Stomach smooth muscle (tissue), 2 donors: ENCODE measurements around the gene LDB1.

Experiments
- H3K27ac ChIP-seq: one replicate; pipeline ENCODE4 v1.7.0; 2013; ENCODE audit warnings: mild to moderate bottlenecking, low read length, inconsistent platforms
- H3K27me3 ChIP-seq, 2 donors: one replicate each; pipeline ENCODE4 v1.7.0; 2013; ENCODE audit warnings: low read length in 2 of 2; ENCODE audit not compliant: insufficient read depth in 2 of 2, control insufficient read depth in 1 of 2
- H3K36me3 ChIP-seq, 2 donors: one replicate each; pipeline ENCODE4 v1.7.0; 2013; ENCODE audit warnings: low read length in 2 of 2; ENCODE audit not compliant: control insufficient read depth in 2 of 2, insufficient read depth in 2 of 2
- H3K4me1 ChIP-seq: one replicate; pipeline ENCODE4 v1.7.0; 2013; ENCODE audit warnings: low read length; ENCODE audit not compliant: control insufficient read depth, insufficient read depth
- H3K4me3 ChIP-seq, 2 donors: one replicate each; pipeline ENCODE4 v1.7.0; 2013; ENCODE audit warnings: low read length in 2 of 2
- H3K9ac ChIP-seq, 2 donors: one replicate each; pipeline ENCODE4 v1.7.0; 2013; ENCODE audit warnings: low read length in 2 of 2, mild to moderate bottlenecking in 1 of 2
- H3K9me3 ChIP-seq, 2 donors: one replicate each; pipeline ENCODE4 v1.7.0; 2013; ENCODE audit warnings: low read length in 2 of 2; ENCODE audit not compliant: control insufficient read depth in 2 of 2
- donor health status: healthy.
- donor health status: Pancreatic carcinoma.

LDB1 gene, protein sequence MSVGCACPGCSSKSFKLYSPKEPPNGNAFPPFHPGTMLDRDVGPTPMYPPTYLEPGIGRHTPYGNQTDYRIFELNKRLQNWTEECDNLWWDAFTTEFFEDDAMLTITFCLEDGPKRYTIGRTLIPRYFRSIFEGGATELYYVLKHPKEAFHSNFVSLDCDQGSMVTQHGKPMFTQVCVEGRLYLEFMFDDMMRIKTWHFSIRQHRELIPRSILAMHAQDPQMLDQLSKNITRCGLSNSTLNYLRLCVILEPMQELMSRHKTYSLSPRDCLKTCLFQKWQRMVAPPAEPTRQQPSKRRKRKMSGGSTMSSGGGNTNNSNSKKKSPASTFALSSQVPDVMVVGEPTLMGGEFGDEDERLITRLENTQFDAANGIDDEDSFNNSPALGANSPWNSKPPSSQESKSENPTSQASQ

DNA sequence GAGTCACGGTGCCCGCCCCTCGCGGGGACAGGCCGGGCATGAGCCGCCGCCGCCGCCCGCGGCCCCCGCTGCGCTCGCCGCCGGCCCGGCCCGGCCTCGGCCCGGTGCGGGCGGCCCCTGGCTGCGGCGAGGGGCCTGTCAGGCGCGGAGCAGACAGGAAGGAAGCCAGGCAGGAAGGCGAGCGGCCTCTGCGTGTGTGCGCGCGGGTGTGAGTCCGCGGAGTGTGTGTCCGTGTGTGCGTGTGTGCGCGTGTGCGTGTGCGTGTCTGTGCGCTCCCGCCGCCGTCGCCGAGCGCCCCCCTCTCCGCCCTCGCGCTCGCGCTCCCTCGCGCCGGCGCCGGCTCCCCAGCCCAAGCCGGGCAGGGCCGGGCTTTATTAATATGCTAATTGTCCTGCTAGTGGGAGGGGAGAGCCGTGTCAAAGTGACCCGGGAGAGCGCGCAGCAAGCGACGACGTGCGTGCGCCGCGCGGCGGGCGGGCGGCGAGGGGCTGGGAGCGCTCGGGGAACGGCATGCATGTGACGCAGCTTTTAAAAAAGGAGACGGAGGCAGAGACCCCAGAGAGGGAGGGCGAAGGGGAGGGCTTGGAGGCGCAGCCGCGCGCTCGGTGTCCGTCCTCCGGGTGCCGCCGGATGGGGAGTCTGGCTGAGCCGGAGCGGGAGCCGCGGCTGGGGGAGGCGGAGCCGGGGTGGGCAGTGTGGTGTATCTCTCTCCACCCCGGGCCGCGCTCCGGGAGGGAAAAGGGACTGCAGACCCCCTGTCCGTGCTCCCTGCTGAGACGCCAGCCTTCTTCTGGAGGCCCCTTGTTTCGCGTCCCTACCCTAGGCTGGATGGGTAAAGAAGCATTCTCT is at the start of gene LDB1:
LDB1 (minus strand) TSS at position 227 of the 849 bp plus-strand sequence. CDS start 258 bp downstream, outside the sequence.
- Histone ChIP-seq H3K4me1 (peaks cover 57% of the 10 kb centered on the region), H3K36me3 (no peaks in the 10 kb centered on the region), H3K9me3 (no peaks in the 10 kb centered on the region), H3K27ac (peak within 1 kb of the TSS; percentile 99), H3K4me3 (peak within 1 kb of the TSS; percentile 90 to 95), H3K9ac (peak within 1 kb of the TSS; percentile 92 to 98), H3K27me3 (no peaks in the 10 kb centered on the region)

GRCh38 chr10:102167861-102168260 is 47.7 kb upstream of the LDB1 start:
- Histone ChIP-seq H3K9ac (no peak overlapping the region), H3K4me1 (no peaks in the 10 kb centered on the region), H3K27me3 (no peaks in the 10 kb centered on the region), H3K36me3 (peaks cover 10 to 12% of the 10 kb centered on the region in 2 donors), H3K4me3 (no peak overlapping the region), H3K27ac (no peak overlapping the region), H3K9me3 (no peaks in the 10 kb centered on the region)

GRCh38 chr10:102163342-102163989 is 43.3 kb upstream of the LDB1 start:
- Histone ChIP-seq H3K4me1 (no peaks in the 10 kb centered on the region), H3K36me3 (peaks cover 48 to 51% of the 10 kb centered on the region in 2 donors)

DNA sequence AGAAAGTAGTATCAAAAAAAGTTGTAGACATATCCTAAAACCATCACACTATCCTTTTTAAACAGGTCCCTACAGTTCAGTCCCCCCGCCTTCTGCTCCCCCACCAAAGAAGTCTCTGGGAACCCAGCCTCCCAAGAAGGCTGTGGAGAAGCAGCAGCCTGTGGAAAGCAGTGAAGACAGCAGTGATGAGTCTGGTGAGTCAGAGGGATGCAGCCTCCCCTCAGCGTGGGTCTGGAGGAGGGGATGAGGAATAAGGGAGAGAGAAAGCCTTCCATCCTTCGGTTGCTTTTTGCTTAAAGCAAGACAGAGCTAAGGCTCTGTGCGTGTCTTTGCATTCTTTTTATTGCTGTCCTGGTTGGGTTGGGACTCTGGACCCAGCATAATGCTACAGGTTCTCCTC is 39.7 kb upstream of the LDB1 start:
- no peak overlapping the region for H3K4me3 ChIP-seq
- H3K4me1 ChIP-seq = no peaks in the 10 kb centered on the region
- no peak overlapping the region for H3K9ac ChIP-seq
- peaks cover 63 to 66% of the 10 kb centered on the region in 2 donors for H3K36me3 ChIP-seq
- H3K27ac ChIP-seq = no peak overlapping the region
- H3K27me3 ChIP-seq = no peaks in the 10 kb centered on the region
- no peaks in the 10 kb centered on the region for H3K9me3 ChIP-seq

More at GRCh38 chr10:102163342-102163989, 43.3 kb upstream of the LDB1 start:
- H3K9ac ChIP-seq = no peak overlapping the region
- H3K4me3 ChIP-seq = no peak overlapping the region
- H3K27ac ChIP-seq = no peak overlapping the region
- no peaks in the 10 kb centered on the region for H3K9me3 ChIP-seq
- no peaks in the 10 kb centered on the region for H3K27me3 ChIP-seq

DNA sequence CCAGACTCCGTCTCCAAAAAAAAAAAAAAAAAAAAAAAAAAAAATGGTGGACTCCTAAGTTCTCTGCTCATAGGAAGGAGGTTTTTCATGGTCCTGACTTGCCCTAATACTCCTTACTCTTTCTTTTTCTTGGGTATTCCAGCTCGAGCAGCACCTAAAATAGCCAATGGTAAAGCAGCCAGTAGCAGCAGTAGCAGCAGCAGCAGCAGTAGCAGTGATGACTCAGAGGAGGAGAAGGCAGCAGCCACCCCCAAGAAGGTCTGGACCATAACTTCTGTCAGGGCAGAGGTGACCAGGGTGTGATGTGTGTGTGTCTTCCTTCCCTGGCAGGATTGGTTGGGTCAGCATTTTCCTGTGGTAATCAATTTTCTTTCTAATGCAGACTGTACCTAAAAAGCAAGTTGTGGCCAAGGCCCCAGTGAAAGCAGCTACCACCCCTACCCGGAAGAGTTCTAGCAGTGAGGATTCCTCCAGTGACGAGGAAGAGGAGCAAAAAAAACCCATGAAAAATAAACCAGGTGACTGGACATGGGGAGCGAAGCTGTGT is 39.0 kb upstream of the LDB1 start:
- Histone ChIP-seq H3K36me3 (peaks cover 63 to 66% of the 10 kb centered on the region in 2 donors), H3K27me3 (no peaks in the 10 kb centered on the region), H3K27ac (no peak overlapping the region), H3K9me3 (no peaks in the 10 kb centered on the region), H3K4me3 (no peak overlapping the region), H3K9ac (no peak overlapping the region), H3K4me1 (no peaks in the 10 kb centered on the region)

DNA sequence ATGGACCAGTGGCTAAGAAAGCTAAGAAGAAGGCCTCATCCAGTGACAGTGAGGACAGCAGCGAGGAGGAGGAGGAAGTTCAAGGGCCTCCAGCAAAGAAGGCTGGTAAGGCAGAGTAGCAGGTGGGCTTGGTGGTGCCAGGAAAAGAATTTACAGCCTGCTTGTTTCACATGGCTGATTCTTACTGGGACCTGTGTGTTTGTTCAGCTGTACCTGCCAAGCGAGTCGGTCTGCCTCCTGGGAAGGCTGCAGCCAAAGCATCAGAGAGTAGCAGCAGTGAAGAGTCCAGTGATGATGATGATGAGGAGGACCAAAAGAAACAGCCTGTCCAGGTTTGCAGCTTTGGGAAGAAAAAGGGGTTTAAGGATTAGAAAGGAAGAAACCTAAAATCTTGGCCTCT is 37.1 kb upstream of the LDB1 start:
- Histone ChIP-seq H3K4me3 (no peak overlapping the region), H3K36me3 (peaks cover 49 to 50% of the 10 kb centered on the region in 2 donors), H3K27me3 (no peaks in the 10 kb centered on the region)

GRCh38 chr10:102154466-102155116 is 34.4 kb upstream of the LDB1 start:
- Histone ChIP-seq H3K9ac (no peak overlapping the region), H3K4me3 (no peak overlapping the region), H3K9me3 (no peaks in the 10 kb centered on the region), H3K27ac (no peak overlapping the region), H3K36me3 (peaks cover 30 to 31% of the 10 kb centered on the region in 2 donors), H3K4me1 (peaks cover 16% of the 10 kb centered on the region), H3K27me3 (no peaks in the 10 kb centered on the region)

More for the DNA sequence above, 37.1 kb upstream of the LDB1 start:
- Histone ChIP-seq H3K4me1 (peaks cover 11% of the 10 kb centered on the region), H3K9me3 (no peaks in the 10 kb centered on the region), H3K27ac (peak overlapping the region; percentile 6), H3K9ac (peak overlapping the region in 1 of 2 donors; percentile 13)

DNA sequence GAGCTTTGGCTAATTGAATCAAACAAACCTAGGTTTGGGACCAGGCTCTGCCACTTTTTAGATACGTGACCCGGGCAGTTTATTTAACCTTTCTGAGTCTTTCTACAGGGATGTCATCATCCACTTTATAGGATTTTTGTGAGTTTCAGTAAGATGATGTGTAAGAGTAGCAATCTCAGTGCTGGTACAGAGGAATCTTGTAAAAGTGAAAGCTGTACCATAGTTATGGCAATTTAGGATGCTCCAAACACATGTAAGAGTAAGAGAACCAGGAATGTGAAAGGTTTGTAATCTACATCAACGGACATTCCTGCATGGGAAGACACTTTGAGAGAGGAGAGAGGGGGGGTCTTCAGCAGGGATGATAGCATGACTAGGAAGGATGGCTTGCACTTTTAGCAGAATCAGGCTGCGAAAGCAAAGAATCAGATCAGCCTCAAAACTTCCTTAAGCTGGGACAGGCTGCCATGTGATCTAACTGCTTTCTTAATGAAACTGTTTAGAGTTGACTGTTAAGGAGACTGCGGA is 33.0 kb upstream of the LDB1 start:
- Histone ChIP-seq H3K27me3 (no peaks in the 10 kb centered on the region), H3K4me3 (peak overlapping the region; percentile 86 to 99), H3K27ac (peak overlapping the region; percentile 96), H3K9ac (peak overlapping the region; percentile 89 to 96), H3K9me3 (no peaks in the 10 kb centered on the region), H3K4me1 (peaks cover 16% of the 10 kb centered on the region), H3K36me3 (peaks cover 29 to 32% of the 10 kb centered on the region in 2 donors)

DNA sequence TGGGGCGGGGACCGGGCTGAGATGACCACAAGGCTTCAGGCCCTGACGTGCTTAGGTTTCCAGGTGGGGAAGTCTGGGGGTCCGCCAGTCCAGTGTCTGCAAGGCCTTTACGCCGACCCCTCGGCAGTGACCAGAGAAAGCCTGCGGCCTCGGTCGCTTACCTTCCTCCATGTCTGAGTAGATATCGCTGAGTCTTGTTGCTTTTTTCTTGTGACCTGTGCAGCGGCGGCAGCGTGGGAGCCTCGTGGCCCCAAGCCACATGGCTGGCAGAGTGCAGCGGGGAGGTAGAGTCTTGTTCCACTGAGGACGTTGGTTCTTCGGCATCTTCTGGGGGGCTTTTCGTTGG is 32.4 kb upstream of the LDB1 start:
- H3K4me3 ChIP-seq = peak overlapping the region; percentile 86 to 99
- no peaks in the 10 kb centered on the region for H3K27me3 ChIP-seq
- H3K4me1 ChIP-seq = peaks cover 16% of the 10 kb centered on the region
- peaks cover 23 to 27% of the 10 kb centered on the region in 2 donors for H3K36me3 ChIP-seq
- peak overlapping the region; percentile 96 for H3K27ac ChIP-seq
- H3K9me3 ChIP-seq = no peaks in the 10 kb centered on the region
- peak overlapping the region; percentile 89 to 96 for H3K9ac ChIP-seq
